H1 (cell line): ENCODE results near the gene TFE3. TPM values are rescaled to one million over a fixed set of nuclear protein-coding genes. Genes with fewer than 3 reads are reported as not detected.

Experiments
- CTCF ChIA-PET: fragments of 300-600 bp; sonication (Branson Sonifier 250); formaldehyde crosslinking; loops from one replicate; lab custom pipeline; 2021; ENCODE audit not compliant: partially characterized antibody; lab: Charles Lee
- POLR2A ChIA-PET: fragments of 300-600 bp; sonication (Branson Sonifier 250); formaldehyde crosslinking; loops from one replicate; lab custom pipeline; 2021; ENCODE audit warnings: inconsistent platforms; ENCODE audit not compliant: partially characterized antibody; lab: Charles Lee
- DNase-seq, 2 experiments: peaks; one replicate each; pipeline versions ENCODE4 v3.0.0 to v3.0.0-alpha.2; 2010 to 2022; ENCODE audit warnings: low spot score in 2 of 2, low read depth in 1 of 2, mixed read lengths in 1 of 2
- FAIRE-seq: peaks from 2 replicates; lab custom pipeline; 2011; peaks lifted over from hg19 to GRCh38; lab: Jason Lieb, UNC
- H2AFZ ChIP-seq: 2 replicates; pipeline ENCODE4 v1.8.1; 2012; ENCODE audit warnings: low read length, inconsistent platforms
- H2AK5ac ChIP-seq: 2 replicates; pipeline ENCODE4 v1.6.1; 2013; ENCODE audit warnings: low read depth, low read length
- H2BK120ac ChIP-seq: replicated peaks from 2 replicates; pipeline ENCODE3; 2013; ENCODE audit warnings: low read depth, low read length, inconsistent platforms
- H2BK12ac ChIP-seq: 2 replicates; pipeline ENCODE4 v1.6.1; 2013; ENCODE audit warnings: low read depth, low read length
- H2BK15ac ChIP-seq: 2 replicates; pipeline ENCODE4 v1.6.1; 2013; ENCODE audit warnings: low read length
- H2BK20ac ChIP-seq: 2 replicates; pipeline ENCODE4 v1.6.1; 2013; ENCODE audit warnings: low read length
- H2BK5ac ChIP-seq: 2 replicates; pipeline ENCODE4 v1.6.1; 2013; ENCODE audit warnings: low read depth, low read length
- H3K14ac ChIP-seq: 2 replicates; pipeline ENCODE4 v1.6.1; 2013; ENCODE audit warnings: inconsistent platforms; ENCODE audit not compliant: insufficient read length
- H3K18ac ChIP-seq: 2 replicates; pipeline ENCODE4 v1.6.1; 2013; ENCODE audit warnings: low read length; ENCODE audit errors: extremely low read depth
- H3K23ac ChIP-seq: 2 replicates; pipeline ENCODE4 v1.6.1; 2013; ENCODE audit warnings: inconsistent platforms; ENCODE audit not compliant: insufficient read length
- H3K23me2 ChIP-seq: 2 replicates; pipeline ENCODE4 v1.6.1; 2013; ENCODE audit warnings: low read depth, low read length
- H3K27ac ChIP-seq: 2 replicates; pipeline ENCODE4 v1.6.1; 2011; ENCODE audit warnings: low read depth, low read length, inconsistent platforms
- H3K27me3 ChIP-seq, 4 experiments: replicated peaks in 1 of 4; 1 replicate in 1 of 4; 2 replicates in 3 of 4; pipeline versions ENCODE4 v1.6.1 to v1.8.1; 2011 to 2013; ENCODE audit warnings: low read length in 3 of 4, mild to moderate bottlenecking in 3 of 4, inconsistent platforms in 2 of 4, mixed read lengths in 2 of 4, moderate library complexity in 1 of 4; ENCODE audit not compliant: control insufficient read depth in 3 of 4, insufficient read depth in 3 of 4; ENCODE audit errors: extremely low read depth in 1 of 4
- H3K36me3 ChIP-seq, 4 experiments: 2 replicates each; pipeline versions ENCODE4 v1.6.1 to v1.8.1; 2011 to 2013; ENCODE audit warnings: mild to moderate bottlenecking in 4 of 4, low read length in 3 of 4, moderate library complexity in 2 of 4, control low read depth in 1 of 4, inconsistent platforms in 1 of 4; ENCODE audit not compliant: insufficient read depth in 4 of 4, control insufficient read depth in 2 of 4
- H3K4ac ChIP-seq: replicated peaks from 2 replicates; pipeline ENCODE3; 2013; ENCODE audit warnings: low read length, low read depth, mixed read lengths, inconsistent platforms; ENCODE audit not compliant: insufficient read length
- H3K4me1 ChIP-seq, 4 experiments: replicated peaks in 1 of 4; 1 replicate in 1 of 4; 2 replicates in 3 of 4; pipeline versions ENCODE4 v1.6.1 to v1.8.1; 2011 to 2013; ENCODE audit warnings: low read length in 3 of 4, inconsistent platforms in 2 of 4, mixed read lengths in 1 of 4; ENCODE audit not compliant: insufficient read depth in 4 of 4, control insufficient read depth in 3 of 4
- H3K4me2 ChIP-seq, 2 experiments: 2 replicates each; pipeline versions ENCODE4 v1.6.1 to v1.8.1; 2011 to 2013; ENCODE audit warnings: low read depth in 2 of 2, low read length in 2 of 2, control low read depth in 1 of 2, inconsistent platforms in 1 of 2, mild to moderate bottlenecking in 1 of 2; ENCODE audit not compliant: insufficient read depth in 1 of 2
- H3K4me3 ChIP-seq, 4 experiments: fragments of 200-600, 300-600 bp in 1 of 4; sonication (generic), shearing (Covaris generic), sonication (Bioruptor Twin) in 1 of 4; 2 replicates each; pipeline versions ENCODE4 v1.5.1 to v1.8.1; 2011 to 2016; ENCODE audit warnings: low read length in 4 of 4, low read depth in 3 of 4, control low read depth in 2 of 4, inconsistent platforms in 2 of 4, mild to moderate bottlenecking in 2 of 4, mixed read lengths in 1 of 4, moderate library complexity in 1 of 4; ENCODE audit not compliant: insufficient read depth in 2 of 4; ENCODE audit errors: extremely low read depth in 1 of 4
- H3K56ac ChIP-seq: replicated peaks from 2 replicates; pipeline ENCODE3; 2013; ENCODE audit warnings: low read depth, mild to moderate bottlenecking, mixed read lengths, low read length, inconsistent platforms; ENCODE audit not compliant: insufficient read length
- H3K79me1 ChIP-seq: 2 replicates; pipeline ENCODE4 v1.6.1; 2013; ENCODE audit warnings: low read depth, low read length, control low read depth
- H3K79me2 ChIP-seq, 2 experiments: 2 replicates each; pipeline versions ENCODE4 v1.6.1 to v1.8.1; 2012 to 2013; ENCODE audit warnings: low read length in 2 of 2, mild to moderate bottlenecking in 2 of 2, inconsistent platforms in 1 of 2; ENCODE audit not compliant: insufficient read depth in 2 of 2, control insufficient read depth in 1 of 2
- H3K9ac ChIP-seq, 4 experiments: replicated peaks in 1 of 4; 1 replicate in 1 of 4; 2 replicates in 3 of 4; pipeline versions ENCODE4 v1.6.1 to v1.8.1; 2011 to 2013; ENCODE audit warnings: low read depth in 3 of 4, low read length in 3 of 4, control low read depth in 2 of 4, mild to moderate bottlenecking in 2 of 4, moderate library complexity in 2 of 4, inconsistent platforms in 1 of 4; ENCODE audit errors: extremely low read depth in 1 of 4
- H3K9me3 ChIP-seq, 2 experiments: 2 replicates each; pipeline versions ENCODE4 v1.6.1 to v1.8.1; 2012 to 2013; ENCODE audit warnings: mild to moderate bottlenecking in 2 of 2, moderate library complexity in 2 of 2, control low read depth in 1 of 2, inconsistent platforms in 1 of 2, low read depth in 1 of 2, low read length in 1 of 2, mixed read lengths in 1 of 2; ENCODE audit not compliant: insufficient read depth in 2 of 2
- H4K20me1 ChIP-seq, 2 experiments: replicated peaks in 1 of 2; 2 replicates each; pipeline versions ENCODE3 to v1.8.1; 2011 to 2013; ENCODE audit warnings: inconsistent platforms in 2 of 2, low read length in 2 of 2, mild to moderate bottlenecking in 1 of 2; ENCODE audit not compliant: insufficient read depth in 2 of 2, control insufficient read depth in 1 of 2
- H4K5ac ChIP-seq: 2 replicates; pipeline ENCODE4 v1.6.1; 2013; ENCODE audit warnings: low read length, low read depth, mixed read lengths, inconsistent platforms; ENCODE audit not compliant: insufficient read length
- H4K8ac ChIP-seq: 2 replicates; pipeline ENCODE4 v1.8.0; 2013; ENCODE audit warnings: mild to moderate bottlenecking, moderate library complexity, low read length, inconsistent platforms; ENCODE audit not compliant: insufficient read depth; ENCODE audit errors: extremely low read depth
- H4K91ac ChIP-seq: replicated peaks from 2 replicates; pipeline ENCODE3; 2013; ENCODE audit warnings: low read length, mixed read lengths, inconsistent platforms; ENCODE audit not compliant: insufficient read length
- GABPA ChIP-seq: IDR thresholded peaks from 2 replicates; pipeline ENCODE4 v1.6.1; 2011; ENCODE audit warnings: mild to moderate bottlenecking, low read length, moderate library complexity, borderline replicate concordance; ENCODE audit not compliant: insufficient read depth
- KDM5A ChIP-seq: fragments of 200-600 bp; IDR thresholded peaks from 2 replicates; pipeline ENCODE4 v1.7.1; 2012; ENCODE audit warnings: mild to moderate bottlenecking, low read length, inconsistent platforms, mixed read lengths
- SP4 ChIP-seq: IDR thresholded peaks from 2 replicates; pipeline ENCODE4 v1.6.1; 2012; ENCODE audit warnings: low read length, inconsistent platforms
- WGBS, 2 experiments: shearing (Covaris generic) in 1 of 2; methylation state at CpG; one replicate each; pipeline versions ENCODE4 v1.1.6 to v1.1.7; 2013 to 2015; ENCODE audit warnings: low lambda C conversion rate in 2 of 2, mixed read lengths in 2 of 2, inconsistent platforms in 1 of 2, low coverage in 1 of 2, missing lambda C conversion rate in 1 of 2; ENCODE audit not compliant: insufficient replicate concordance in 2 of 2, insufficient coverage in 1 of 2, insufficient read length in 1 of 2; ENCODE audit errors: extremely low coverage in 1 of 2, missing lambda C conversion rate in 1 of 2; 5-methylcytosine and 5-hydroxymethylcytosine counted together
- polyA plus RNA-seq, 7 experiments: library from polyadenylated mRNA; depleted of rRNA in 3 of 7; stranded (reverse) in 5 of 7; unstranded in 2 of 7; fragments of >200 nt in 5 of 7; fragments of 200-250 nt in 2 of 7; gene quantifications; 1 replicate in 5 of 7; 2 replicates in 1 of 7; 4 replicates in 1 of 7; pipeline versions ENCODE4 v1.2.1 to v1.2.3, GENCODE V29; 2011 to 2013; ENCODE audit warnings: missing spikeins in 2 of 7, mixed read lengths in 2 of 7
- total RNA-seq: library from RNA; stranded (reverse); fragmentation: NEBNext Ultra II Directional; extraction: Animal tissue kit (Norgen Biotek cat#: 25700); gene quantifications from 2 replicates; pipeline ENCODE4 v1.2.1, GENCODE V29; 2021

The TFE3 gene
- total and polyA plus RNA-seq, 2 of the 8 experiments (the other 6 are each of a cell fraction or from before 2014, with no cell fraction given), result 33.7 to 52.9 TPM

GRCh38 chrX:48997455-48997854 lies 45.7 kb downstream of the TFE3 start:
- ChIA-PET CTCF (no interaction called here), POLR2A (interaction anchor here (1.7 kb wide), 1 partner anchor 10 kb away, joined by 7 read pairs; no protein-coding TSS in a partner anchor)
- Histone ChIP-seq H2BK5ac (no peak overlapping the region), H3K56ac (no peak overlapping the region), H2BK15ac (no peak overlapping the region), H3K4ac (no peak overlapping the region), H2BK20ac (no peak overlapping the region), H2AK5ac (no peak overlapping the region), H3K4me1 (peaks cover 0 to 3% (median 0%) of the 10 kb centered on the region in 4 experiments; a peak in 1 of 7 replicates), H3K79me1 (no peaks in the 10 kb centered on the region), H3K18ac (no peak overlapping the region), H3K27ac (no peak overlapping the region), H4K5ac (no peak overlapping the region), H4K91ac (no peak overlapping the region), H3K9me3 (no peaks in the 10 kb centered on the region), H3K4me2 (no peak overlapping the region), H4K20me1 (peaks cover 0 to 5% of the 10 kb centered on the region in 2 experiments), H3K23ac (no peak overlapping the region), H4K8ac (no peak overlapping the region), H2BK12ac (no peak overlapping the region), H3K27me3 (no peaks in the 10 kb centered on the region), H3K79me2 (peaks cover 3 to 15% of the 10 kb centered on the region in 2 experiments; a peak in 3 of 4 replicates), H3K36me3 (peaks cover 2 to 45% (median 21%) of the 10 kb centered on the region in 4 experiments; a peak in 7 of 8 replicates), H3K9ac (no peak overlapping the region), H2AFZ (no peak overlapping the region), H3K23me2 (no peaks in the 10 kb centered on the region), H2BK120ac (no peak overlapping the region), H3K14ac (no peak overlapping the region), H3K4me3 (no peak overlapping the region)
- TF ChIP-seq SP4, result no peak
- no peak for TF ChIP-seq GABPA
- TF ChIP-seq KDM5A, result no peak
- DNase-seq (no peak), FAIRE-seq (no peak)
- 100% methylated on average over 1 to 2 of the region's 3 CpGs for WGBS, 2 experiments
